Brain microvascular endothelial cell (primary cell): ENCODE measurements around the gene CLEC1A.

Experiments used
- DNase-seq: peaks from one replicate; pipeline ENCODE4 v3.0.0-alpha.2; 2020
- H3K27ac ChIP-seq: fragments of 250-450 bp; sonication (Bioruptor Pico); 2 replicates; pipeline ENCODE4 v1.5.1; 2020; ENCODE audit warnings: mild to moderate bottlenecking, moderate library complexity
- H3K27me3 ChIP-seq: fragments of 250-450 bp; sonication (Bioruptor Pico); replicated peaks from 2 replicates; pipeline ENCODE4 v1.5.1; 2020; ENCODE audit warnings: mild to moderate bottlenecking
- H3K36me3 ChIP-seq: fragments of 250-450 bp; sonication (Bioruptor Pico); replicated peaks from 2 replicates; pipeline ENCODE4 v1.5.1; 2020; ENCODE audit warnings: mild to moderate bottlenecking
- H3K4me3 ChIP-seq: 2 replicates; pipeline ENCODE4 v1.5.1; 2011; ENCODE audit warnings: low read depth, mild to moderate bottlenecking, control low read depth, low read length, moderate library complexity
- in situ Hi-C: cut with HindIII; loops from 2 replicates; pipeline ENCODE4 v1.10.0; 2017; ENCODE audit warnings: low sequenced_read_pairs, low pct_ligation_motif_present
- TF ChIP-seq, protein P1 (sequence below): IDR thresholded peaks from 2 replicates; pipeline ENCODE4 v1.5.1; 2011; ENCODE audit warnings: low read depth, mild to moderate bottlenecking, moderate library complexity, low read length, control low read depth, inconsistent platforms; ENCODE audit errors: missing control alignments

The CLEC1A gene

GRCh38 chr12:10135126-10135525 lies 36.3 kb upstream of the CLEC1A start:
- TF ChIP-seq, protein P1, sequence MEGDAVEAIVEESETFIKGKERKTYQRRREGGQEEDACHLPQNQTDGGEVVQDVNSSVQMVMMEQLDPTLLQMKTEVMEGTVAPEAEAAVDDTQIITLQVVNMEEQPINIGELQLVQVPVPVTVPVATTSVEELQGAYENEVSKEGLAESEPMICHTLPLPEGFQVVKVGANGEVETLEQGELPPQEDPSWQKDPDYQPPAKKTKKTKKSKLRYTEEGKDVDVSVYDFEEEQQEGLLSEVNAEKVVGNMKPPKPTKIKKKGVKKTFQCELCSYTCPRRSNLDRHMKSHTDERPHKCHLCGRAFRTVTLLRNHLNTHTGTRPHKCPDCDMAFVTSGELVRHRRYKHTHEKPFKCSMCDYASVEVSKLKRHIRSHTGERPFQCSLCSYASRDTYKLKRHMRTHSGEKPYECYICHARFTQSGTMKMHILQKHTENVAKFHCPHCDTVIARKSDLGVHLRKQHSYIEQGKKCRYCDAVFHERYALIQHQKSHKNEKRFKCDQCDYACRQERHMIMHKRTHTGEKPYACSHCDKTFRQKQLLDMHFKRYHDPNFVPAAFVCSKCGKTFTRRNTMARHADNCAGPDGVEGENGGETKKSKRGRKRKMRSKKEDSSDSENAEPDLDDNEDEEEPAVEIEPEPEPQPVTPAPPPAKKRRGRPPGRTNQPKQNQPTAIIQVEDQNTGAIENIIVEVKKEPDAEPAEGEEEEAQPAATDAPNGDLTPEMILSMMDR: no peak
- DNase-seq: no peak
- no peak overlapping the region for H3K27ac ChIP-seq
- H3K4me3 ChIP-seq: no peak overlapping the region
- no peaks in the 10 kb centered on the region for H3K36me3 ChIP-seq
- H3K27me3 ChIP-seq: no peaks in the 10 kb centered on the region
- in situ Hi-C loops: no loop called here

DNA sequence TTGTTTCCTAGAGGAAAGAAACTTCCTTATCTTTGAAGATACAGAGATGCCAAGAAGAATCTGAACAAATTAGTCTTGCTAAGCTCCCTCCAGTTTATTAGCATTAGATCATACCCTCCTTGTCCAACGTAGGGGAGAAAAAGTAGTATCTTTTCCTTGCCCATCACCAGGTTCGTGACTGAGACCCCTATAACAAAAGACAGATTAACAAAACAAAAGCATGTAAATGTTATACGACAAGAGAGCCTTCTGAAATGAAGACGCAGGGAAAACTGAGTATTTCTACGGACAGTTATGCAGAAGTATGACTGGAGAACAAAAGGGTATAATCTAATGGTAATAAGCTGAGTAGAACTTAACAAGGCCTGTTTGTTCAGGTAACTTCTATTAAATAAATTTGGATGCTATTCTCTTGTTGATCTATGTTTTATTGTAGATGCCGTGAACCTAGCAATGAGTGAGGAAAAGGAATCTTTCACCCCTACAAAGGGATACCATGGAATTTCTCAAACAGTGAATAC lies 34.1 kb upstream of the CLEC1A start:
- no peaks in the 10 kb centered on the region for H3K27me3 ChIP-seq
- no peaks in the 10 kb centered on the region for H3K36me3 ChIP-seq
- in situ Hi-C loops: no loop called here
- TF ChIP-seq, protein P1: no peak
- no peak overlapping the region for H3K4me3 ChIP-seq
- no peak for DNase-seq
- H3K27ac ChIP-seq: no peak overlapping the region

- DNase-seq: no peak
- in situ Hi-C loops: no loop called here
- Histone ChIP-seq H3K36me3 (no peaks in the 10 kb centered on the region), H3K27ac (no peak overlapping the region), H3K4me3 (no peak overlapping the region), H3K27me3 (no peaks in the 10 kb centered on the region)
- TF ChIP-seq, protein P1: no peak
These were observed 32.4 kb upstream of the CLEC1A start for GRCh38 chr12:10131111-10131690.

GRCh38 chr12:10130042-10130441 lies 31.3 kb upstream of the CLEC1A start, which contains the start of gene CLEC7A:
Gene CLEC7A (minus strand): TSS chr12:10130199. CDS start chr12:10130082, 117 bp downstream.
- TF ChIP-seq, protein P1: no peak
- DNase-seq: no peak
- Histone ChIP-seq H3K27ac (no peak within 1 kb of the TSS), H3K36me3 (no peaks in the 10 kb centered on the region), H3K27me3 (no peaks in the 10 kb centered on the region), H3K4me3 (no peak within 1 kb of the TSS)
- in situ Hi-C loops: no loop called here

DNA sequence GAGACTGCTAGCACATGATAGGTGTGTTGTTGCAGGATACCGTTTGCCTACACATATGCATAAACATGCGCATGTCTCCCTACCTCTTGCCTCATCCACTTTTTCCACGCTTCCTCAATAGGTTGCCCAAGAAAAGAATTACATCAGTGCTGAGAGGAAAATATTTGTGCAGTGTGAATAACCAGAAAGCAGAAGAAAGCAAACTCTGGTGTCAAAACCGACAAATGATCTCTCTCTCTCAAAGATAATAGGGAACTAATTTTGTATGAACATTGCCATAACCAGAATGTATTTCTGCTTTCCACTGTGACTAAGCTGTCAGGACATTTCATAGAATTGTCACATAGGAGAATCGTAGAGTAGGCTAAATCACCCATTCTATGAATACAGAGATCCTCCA lies 29.9 kb upstream of the CLEC1A start:
- Histone ChIP-seq H3K4me3 (no peak overlapping the region), H3K36me3 (no peaks in the 10 kb centered on the region), H3K27me3 (no peaks in the 10 kb centered on the region), H3K27ac (no peak overlapping the region)
- in situ Hi-C loops: no loop called here
- DNase-seq: no peak
- TF ChIP-seq, protein P1: no peak

GRCh38 chr12:10126413-10126812 lies 27.6 kb upstream of the CLEC1A start:
- no peaks in the 10 kb centered on the region for H3K36me3 ChIP-seq
- no peak overlapping the region for H3K27ac ChIP-seq
- no peak overlapping the region for H3K4me3 ChIP-seq
- in situ Hi-C loops: no loop called here
- H3K27me3 ChIP-seq: no peaks in the 10 kb centered on the region
- DNase-seq: no peak
- TF ChIP-seq, protein P1: no peak
